H9 (cell line): Measurements from ENCODE around the gene CDKN2B. TPM values are rescaled to one million over a fixed set of nuclear protein-coding genes. Genes with fewer than 3 reads are reported as not detected.
A peak's percentile ranks its signal among the peaks of the same experiment; 100 is the strongest.

Experiments used
- DNase-seq: peaks from one replicate; pipeline ENCODE4 v3.0.0-alpha.2; 2017
- H2AFZ ChIP-seq: one replicate; pipeline ENCODE4 v1.6.1; 2013; ENCODE audit warnings: mild to moderate bottlenecking, low read length, control low read depth, moderate library complexity
- H2AK5ac ChIP-seq: 2 replicates; pipeline ENCODE4 v1.6.1; 2013; ENCODE audit warnings: low read length, control low read depth, mixed read lengths; ENCODE audit not compliant: insufficient read length
- H2BK120ac ChIP-seq: one replicate; pipeline ENCODE4 v1.6.1; 2013; ENCODE audit warnings: low read depth, mild to moderate bottlenecking, low read length, control low read depth, inconsistent platforms; ENCODE audit not compliant: poor library complexity, severe bottlenecking
- H2BK12ac ChIP-seq: 2 replicates; pipeline ENCODE4 v1.6.1; 2013; ENCODE audit warnings: low read length, control low read depth, mixed read lengths, low read depth; ENCODE audit not compliant: insufficient read length
- H2BK15ac ChIP-seq: 2 replicates; pipeline ENCODE4 v1.6.1; 2013; ENCODE audit warnings: low read depth, low read length, control low read depth
- H2BK20ac ChIP-seq: one replicate; pipeline ENCODE4 v1.6.1; 2013; ENCODE audit warnings: low read depth, mild to moderate bottlenecking, low read length, control low read depth, inconsistent platforms; ENCODE audit not compliant: poor library complexity, severe bottlenecking
- H2BK5ac ChIP-seq: 2 replicates; pipeline ENCODE4 v1.6.1; 2013; ENCODE audit warnings: low read length, control low read depth, mixed read lengths; ENCODE audit not compliant: insufficient read length
- H3K14ac ChIP-seq: 2 replicates; pipeline ENCODE4 v1.6.1; 2013; ENCODE audit warnings: low read length, control low read depth; ENCODE audit not compliant: insufficient read depth
- H3K18ac ChIP-seq: 2 replicates; pipeline ENCODE4 v1.6.1; 2013; ENCODE audit warnings: low read depth, mild to moderate bottlenecking, mixed read lengths, low read length, control low read depth; ENCODE audit not compliant: insufficient read length
- H3K23ac ChIP-seq: 2 replicates; pipeline ENCODE4 v1.6.1; 2013; ENCODE audit warnings: low read length, control low read depth, mixed read lengths, low read depth; ENCODE audit not compliant: insufficient read length
- H3K23me2 ChIP-seq: 2 replicates; pipeline ENCODE4 v1.6.1; 2013; ENCODE audit warnings: low read depth, mild to moderate bottlenecking, mixed read lengths, low read length, control low read depth; ENCODE audit not compliant: insufficient read length, poor library complexity, severe bottlenecking
- H3K27ac ChIP-seq: 2 replicates; pipeline ENCODE4 v1.5.1; 2013; ENCODE audit warnings: low read length, control low read depth, mixed read lengths, low read depth; ENCODE audit not compliant: insufficient read length
- H3K27me3 ChIP-seq: 2 replicates; pipeline ENCODE4 v1.6.1; 2013; ENCODE audit warnings: low read length, control low read depth, inconsistent platforms; ENCODE audit not compliant: insufficient read depth
- H3K4ac ChIP-seq: 2 replicates; pipeline ENCODE4 v1.6.1; 2013; ENCODE audit warnings: low read depth, mild to moderate bottlenecking, control low read depth, inconsistent platforms, low read length, moderate library complexity
- H3K4me1 ChIP-seq: 2 replicates; pipeline ENCODE4 v1.6.1; 2013; ENCODE audit warnings: low read length, control low read depth, inconsistent platforms; ENCODE audit not compliant: insufficient read depth
- H3K4me2 ChIP-seq: 2 replicates; pipeline ENCODE4 v1.6.1; 2013; ENCODE audit warnings: low read length, control low read depth, mixed read lengths; ENCODE audit not compliant: insufficient read length, insufficient read depth
- H3K56ac ChIP-seq: 2 replicates; pipeline ENCODE4 v1.6.1; 2013; ENCODE audit warnings: low read depth, mild to moderate bottlenecking, mixed read lengths, low read length, control low read depth; ENCODE audit not compliant: insufficient read length
- H3K79me1 ChIP-seq: 2 replicates; pipeline ENCODE4 v1.6.1; 2013; ENCODE audit warnings: low read depth, mild to moderate bottlenecking, moderate library complexity, low read length, control low read depth, inconsistent platforms; ENCODE audit not compliant: insufficient read depth, poor library complexity, severe bottlenecking
- H3K79me2 ChIP-seq: 2 replicates; pipeline ENCODE4 v1.6.1; 2013; ENCODE audit warnings: low read length, control low read depth, inconsistent platforms; ENCODE audit not compliant: insufficient read depth
- H3K9ac ChIP-seq: 2 replicates; pipeline ENCODE4 v1.6.1; 2013; ENCODE audit warnings: low read length, control low read depth, mixed read lengths; ENCODE audit not compliant: insufficient read length; ENCODE audit errors: extremely low read depth
- H3K9me3 ChIP-seq: one replicate; pipeline ENCODE4 v1.6.1; 2013; ENCODE audit warnings: low read depth, low read length, inconsistent platforms; ENCODE audit not compliant: control insufficient read depth
- H3T11ph ChIP-seq: one replicate; pipeline ENCODE4 v1.6.1; 2013; ENCODE audit warnings: mild to moderate bottlenecking, low read length, control low read depth, inconsistent platforms
- H4K20me1 ChIP-seq: one replicate; pipeline ENCODE4 v1.6.1; 2013; ENCODE audit not compliant: control insufficient read depth, insufficient read length, insufficient read depth
- H4K5ac ChIP-seq: 2 replicates; pipeline ENCODE4 v1.6.1; 2013; ENCODE audit warnings: low read depth, mild to moderate bottlenecking, mixed read lengths, low read length, control low read depth; ENCODE audit not compliant: insufficient read length
- H4K8ac ChIP-seq: replicated peaks from 2 replicates; pipeline ENCODE4 v1.6.1; 2013; ENCODE audit warnings: low read length, control low read depth, mixed read lengths, low read depth; ENCODE audit not compliant: insufficient read length
- H4K91ac ChIP-seq: 2 replicates; pipeline ENCODE4 v1.6.1; 2013; ENCODE audit warnings: low read depth, mild to moderate bottlenecking, moderate library complexity, mixed read lengths, low read length, control low read depth; ENCODE audit not compliant: insufficient read length
- H3K27ac Mint-ChIP-seq, 3 experiments: 2 replicates in 2 of 3; 3 replicates in 1 of 3; pipeline ENCODE4 v1.8.0; 2020 to 2021; ENCODE audit warnings: mixed read lengths in 3 of 3, mild to moderate bottlenecking in 1 of 3, moderate library complexity in 1 of 3
- H3K27me3 Mint-ChIP-seq: 2 replicates; pipeline ENCODE4 v1.8.0; 2021; ENCODE audit warnings: low read depth, mild to moderate bottlenecking, moderate library complexity, mixed read lengths
- H3K36me3 Mint-ChIP-seq, 3 experiments: 2 replicates in 2 of 3; 3 replicates in 1 of 3; pipeline ENCODE4 v1.8.0; 2020 to 2021; ENCODE audit warnings: low read depth in 3 of 3, mixed read lengths in 3 of 3; ENCODE audit not compliant: insufficient read depth in 1 of 3
- H3K4me1 Mint-ChIP-seq, 2 experiments: 2 replicates each; pipeline ENCODE4 v1.8.0; 2020; ENCODE audit warnings: mixed read lengths in 2 of 2
- H3K4me3 Mint-ChIP-seq, 2 experiments: 2 replicates in 1 of 2; 3 replicates in 1 of 2; pipeline ENCODE4 v1.8.0; 2020 to 2021; ENCODE audit warnings: mild to moderate bottlenecking in 2 of 2, mixed read lengths in 2 of 2, moderate library complexity in 1 of 2
- H3K9me3 Mint-ChIP-seq, 2 experiments: 2 replicates in 1 of 2; 3 replicates in 1 of 2; pipeline ENCODE4 v1.8.0; 2020; ENCODE audit warnings: mild to moderate bottlenecking in 2 of 2, mixed read lengths in 2 of 2, moderate library complexity in 1 of 2
- WGBS: extraction: QIAGEN DNeasy Blood & Tissue Kit; methylation state at CpG from one replicate; pipeline ENCODE4 v1.1.7; 2013; ENCODE audit warnings: missing lambda C conversion rate, low lambda C conversion rate, mixed read lengths; ENCODE audit not compliant: insufficient read length; ENCODE audit errors: extremely low coverage; 5-methylcytosine and 5-hydroxymethylcytosine counted together
- total RNA-seq: library from RNA; stranded (reverse); gene quantifications from 2 replicates; pipeline ENCODE4 v1.2.1, GENCODE V29; 2021
- TF ChIP-seq, protein P1 (sequence below): fragments of 200-600 bp; sonication (generic); conservative IDR thresholded peaks from 3 replicates; pipeline ENCODE4 v1.8.0; 2021; ENCODE audit warnings: antibody characterized with exemption, mild to moderate bottlenecking

Gene CDKN2B
- total RNA-seq, 1 experiment from 2014 or later, result 0.13 TPM

GRCh38 chr9:22005702-22006606 is 3.2 kb downstream of the CDKN2B start:
- Histone ChIP-seq H3K4me2 (peak overlapping the region; percentile 75), H3K4me1 (no peaks in the 10 kb centered on the region), H3K79me1 (no peaks in the 10 kb centered on the region), H4K20me1 (no peaks in the 10 kb centered on the region), H3K23ac (no peak overlapping the region), H3K79me2 (no peaks in the 10 kb centered on the region), H3K23me2 (peaks cover 15% of the 10 kb centered on the region), H2BK15ac (no peak overlapping the region), H2BK120ac (no peak overlapping the region), H2BK12ac (no peak overlapping the region), H3K27ac (no peak overlapping the region), H4K8ac (no peak overlapping the region), H4K91ac (no peak overlapping the region), H3K9ac (no peak overlapping the region), H3K9me3 (no peaks in the 10 kb centered on the region), H2BK20ac (no peak overlapping the region), H3K14ac (no peak overlapping the region), H2BK5ac (no peak overlapping the region), H3K18ac (no peak overlapping the region), H3K4ac (no peak overlapping the region), H3K27me3 (peaks cover 30% of the 10 kb centered on the region; the same call in 1 of the 2 replicates), H2AK5ac (no peak overlapping the region), H3K56ac (no peak overlapping the region), H4K5ac (no peak overlapping the region), H3T11ph (no peak overlapping the region), H2AFZ (no peak overlapping the region)
- DNase-seq, result peak; percentile 48
- H3K36me3 Mint-ChIP-seq, result no peaks in the 10 kb centered on the region; a peak in 2 of 7 replicates
- no peak overlapping the region for H3K27ac Mint-ChIP-seq
- peaks cover 14 to 23% of the 10 kb centered on the region in 2 experiments for H3K4me1 Mint-ChIP-seq
- peaks cover 95% of the 10 kb centered on the region for H3K27me3 Mint-ChIP-seq
- H3K4me3 Mint-ChIP-seq, result peak overlapping the region; percentile 46 to 80
- no CpG with 5 or more reads among the region's 44 CpGs for WGBS
- no peaks in the 10 kb centered on the region; a peak in 2 of 5 replicates for H3K9me3 Mint-ChIP-seq
- TF ChIP-seq, protein P1, sequence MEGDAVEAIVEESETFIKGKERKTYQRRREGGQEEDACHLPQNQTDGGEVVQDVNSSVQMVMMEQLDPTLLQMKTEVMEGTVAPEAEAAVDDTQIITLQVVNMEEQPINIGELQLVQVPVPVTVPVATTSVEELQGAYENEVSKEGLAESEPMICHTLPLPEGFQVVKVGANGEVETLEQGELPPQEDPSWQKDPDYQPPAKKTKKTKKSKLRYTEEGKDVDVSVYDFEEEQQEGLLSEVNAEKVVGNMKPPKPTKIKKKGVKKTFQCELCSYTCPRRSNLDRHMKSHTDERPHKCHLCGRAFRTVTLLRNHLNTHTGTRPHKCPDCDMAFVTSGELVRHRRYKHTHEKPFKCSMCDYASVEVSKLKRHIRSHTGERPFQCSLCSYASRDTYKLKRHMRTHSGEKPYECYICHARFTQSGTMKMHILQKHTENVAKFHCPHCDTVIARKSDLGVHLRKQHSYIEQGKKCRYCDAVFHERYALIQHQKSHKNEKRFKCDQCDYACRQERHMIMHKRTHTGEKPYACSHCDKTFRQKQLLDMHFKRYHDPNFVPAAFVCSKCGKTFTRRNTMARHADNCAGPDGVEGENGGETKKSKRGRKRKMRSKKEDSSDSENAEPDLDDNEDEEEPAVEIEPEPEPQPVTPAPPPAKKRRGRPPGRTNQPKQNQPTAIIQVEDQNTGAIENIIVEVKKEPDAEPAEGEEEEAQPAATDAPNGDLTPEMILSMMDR, result no peak
